ENCODE measurements around the gene CADM2.

The CADM2 gene

GRCh38 chr3:85853805-85854204, 895.0 kb downstream of the CADM2 start:
- no peak overlapping the region for H3K9ac ChIP-seq (ENCODE audit: low read depth, low read length)
- H3K9me3 ChIP-seq (ENCODE audit: insufficient read depth, low read depth, low read length), result no peaks in the 10 kb centered on the region
- no peak overlapping the region for H3K4me3 ChIP-seq (ENCODE audit: low read length)
- H3K27me3 ChIP-seq (ENCODE audit: insufficient read depth, low read length), result no peaks in the 10 kb centered on the region
- H3K27ac ChIP-seq (ENCODE audit: low read length), result no peak overlapping the region
- no peaks in the 10 kb centered on the region for H3K4me1 ChIP-seq (ENCODE audit: insufficient read depth, low read length)
- no peaks in the 10 kb centered on the region for H3K36me3 ChIP-seq (ENCODE audit: insufficient read depth, low read depth, low read length)

GRCh38 chr3:85862893-85863455, 904.2 kb downstream of the CADM2 start:
- Histone ChIP-seq H3K4me1 (ENCODE audit: insufficient read depth, low read length) (no peaks in the 10 kb centered on the region), H3K9ac (ENCODE audit: low read depth, low read length) (no peak overlapping the region), H3K9me3 (ENCODE audit: insufficient read depth, low read depth, low read length) (no peaks in the 10 kb centered on the region), H3K27ac (ENCODE audit: low read length) (no peak overlapping the region), H3K4me3 (ENCODE audit: low read length) (no peak overlapping the region), H3K27me3 (ENCODE audit: insufficient read depth, low read length) (no peaks in the 10 kb centered on the region), H3K36me3 (ENCODE audit: insufficient read depth, low read depth, low read length) (no peaks in the 10 kb centered on the region)

- no peaks in the 10 kb centered on the region for H3K4me1 ChIP-seq (ENCODE audit: insufficient read depth, low read length)
- H3K9me3 ChIP-seq (ENCODE audit: insufficient read depth, low read depth, low read length), result no peaks in the 10 kb centered on the region
- H3K9ac ChIP-seq (ENCODE audit: low read depth, low read length), result no peak overlapping the region
- H3K27me3 ChIP-seq (ENCODE audit: insufficient read depth, low read length), result no peaks in the 10 kb centered on the region
- no peak overlapping the region for H3K4me3 ChIP-seq (ENCODE audit: low read length)
- H3K27ac ChIP-seq (ENCODE audit: low read length), result no peak overlapping the region
- H3K36me3 ChIP-seq (ENCODE audit: insufficient read depth, low read depth, low read length), result no peaks in the 10 kb centered on the region
Measured at GRCh38 chr3:85864896-85865295, 906.1 kb downstream of the CADM2 start.

GRCh38 chr3:85867072-85867471, 908.3 kb downstream of the CADM2 start:
- no peak overlapping the region for H3K27ac ChIP-seq (ENCODE audit: low read length)
- no peak overlapping the region for H3K9ac ChIP-seq (ENCODE audit: low read depth, low read length)
- no peaks in the 10 kb centered on the region for H3K27me3 ChIP-seq (ENCODE audit: insufficient read depth, low read length)
- no peaks in the 10 kb centered on the region for H3K9me3 ChIP-seq (ENCODE audit: insufficient read depth, low read depth, low read length)
- H3K36me3 ChIP-seq (ENCODE audit: insufficient read depth, low read depth, low read length), result no peaks in the 10 kb centered on the region
- H3K4me3 ChIP-seq (ENCODE audit: low read length), result no peak overlapping the region
- H3K4me1 ChIP-seq (ENCODE audit: insufficient read depth, low read length), result no peaks in the 10 kb centered on the region

GRCh38 chr3:85875589-85875988, 916.8 kb downstream of the CADM2 start:
- Histone ChIP-seq H3K36me3 (ENCODE audit: insufficient read depth, low read depth, low read length) (no peaks in the 10 kb centered on the region), H3K4me1 (ENCODE audit: insufficient read depth, low read length) (no peaks in the 10 kb centered on the region), H3K27me3 (ENCODE audit: insufficient read depth, low read length) (no peaks in the 10 kb centered on the region), H3K27ac (ENCODE audit: low read length) (no peak overlapping the region), H3K9ac (ENCODE audit: low read depth, low read length) (no peak overlapping the region), H3K4me3 (ENCODE audit: low read length) (no peak overlapping the region), H3K9me3 (ENCODE audit: insufficient read depth, low read depth, low read length) (no peaks in the 10 kb centered on the region)

- Histone ChIP-seq H3K9ac (ENCODE audit: low read depth, low read length) (no peak overlapping the region), H3K4me3 (ENCODE audit: low read length) (no peak overlapping the region), H3K9me3 (ENCODE audit: insufficient read depth, low read depth, low read length) (no peaks in the 10 kb centered on the region), H3K27ac (ENCODE audit: low read length) (no peak overlapping the region), H3K27me3 (ENCODE audit: insufficient read depth, low read length) (no peaks in the 10 kb centered on the region), H3K36me3 (ENCODE audit: insufficient read depth, low read depth, low read length) (no peaks in the 10 kb centered on the region), H3K4me1 (ENCODE audit: insufficient read depth, low read length) (no peaks in the 10 kb centered on the region)
Measured at GRCh38 chr3:85877631-85878030, 918.8 kb downstream of the CADM2 start.

- H3K27me3 ChIP-seq (ENCODE audit: insufficient read depth, low read length), result no peaks in the 10 kb centered on the region
- no peaks in the 10 kb centered on the region for H3K36me3 ChIP-seq (ENCODE audit: insufficient read depth, low read depth, low read length)
- H3K9ac ChIP-seq (ENCODE audit: low read depth, low read length), result no peak overlapping the region
- H3K4me3 ChIP-seq (ENCODE audit: low read length), result no peak overlapping the region
- no peaks in the 10 kb centered on the region for H3K9me3 ChIP-seq (ENCODE audit: insufficient read depth, low read depth, low read length)
- no peaks in the 10 kb centered on the region for H3K4me1 ChIP-seq (ENCODE audit: insufficient read depth, low read length)
- no peak overlapping the region for H3K27ac ChIP-seq (ENCODE audit: low read length)
Measured at GRCh38 chr3:85881833-85882393, 923.1 kb downstream of the CADM2 start.

- Histone ChIP-seq H3K9me3 (ENCODE audit: insufficient read depth, low read depth, low read length) (peaks cover 4% of the 10 kb centered on the region; the same call in 1 of the 2 replicates), H3K27me3 (ENCODE audit: insufficient read depth, low read length) (no peaks in the 10 kb centered on the region), H3K9ac (ENCODE audit: low read depth, low read length) (peak overlapping the region; percentile 33; the same call in 1 of the 2 replicates), H3K4me3 (ENCODE audit: low read length) (peak overlapping the region; percentile 17; the same call in 1 of the 2 replicates), H3K27ac (ENCODE audit: low read length) (peak overlapping the region; percentile 56), H3K4me1 (ENCODE audit: insufficient read depth, low read length) (peaks cover 19% of the 10 kb centered on the region; the same call in 1 of the 2 replicates), H3K36me3 (ENCODE audit: insufficient read depth, low read depth, low read length) (no peaks in the 10 kb centered on the region)
Measured at GRCh38 chr3:85890043-85890555, 931.3 kb downstream of the CADM2 start.

GRCh38 chr3:85903434-85903833, 944.6 kb downstream of the CADM2 start:
- H3K27me3 ChIP-seq (ENCODE audit: insufficient read depth, low read length), result no peaks in the 10 kb centered on the region
- no peaks in the 10 kb centered on the region for H3K9me3 ChIP-seq (ENCODE audit: insufficient read depth, low read depth, low read length)
- no peak overlapping the region for H3K9ac ChIP-seq (ENCODE audit: low read depth, low read length)
- H3K36me3 ChIP-seq (ENCODE audit: insufficient read depth, low read depth, low read length), result no peaks in the 10 kb centered on the region
- no peak overlapping the region for H3K4me3 ChIP-seq (ENCODE audit: low read length)
- H3K27ac ChIP-seq (ENCODE audit: low read length), result no peak overlapping the region
- no peaks in the 10 kb centered on the region; the same call in 1 of the 2 replicates for H3K4me1 ChIP-seq (ENCODE audit: insufficient read depth, low read length)

- H3K4me1 ChIP-seq (ENCODE audit: insufficient read depth, low read length), result no peaks in the 10 kb centered on the region
- H3K36me3 ChIP-seq (ENCODE audit: insufficient read depth, low read depth, low read length), result no peaks in the 10 kb centered on the region
- no peak overlapping the region for H3K9ac ChIP-seq (ENCODE audit: low read depth, low read length)
- no peaks in the 10 kb centered on the region for H3K27me3 ChIP-seq (ENCODE audit: insufficient read depth, low read length)
- no peak overlapping the region for H3K27ac ChIP-seq (ENCODE audit: low read length)
- no peaks in the 10 kb centered on the region for H3K9me3 ChIP-seq (ENCODE audit: insufficient read depth, low read depth, low read length)
- H3K4me3 ChIP-seq (ENCODE audit: low read length), result no peak overlapping the region
Measured at GRCh38 chr3:85912980-85913379, 954.2 kb downstream of the CADM2 start.

- Histone ChIP-seq H3K27ac (ENCODE audit: low read length) (no peak overlapping the region), H3K9ac (ENCODE audit: low read depth, low read length) (no peak overlapping the region), H3K4me1 (ENCODE audit: insufficient read depth, low read length) (no peaks in the 10 kb centered on the region), H3K27me3 (ENCODE audit: insufficient read depth, low read length) (no peaks in the 10 kb centered on the region), H3K36me3 (ENCODE audit: insufficient read depth, low read depth, low read length) (no peaks in the 10 kb centered on the region), H3K9me3 (ENCODE audit: insufficient read depth, low read depth, low read length) (no peaks in the 10 kb centered on the region), H3K4me3 (ENCODE audit: low read length) (no peak overlapping the region)
Measured at GRCh38 chr3:85922374-85922773, 963.6 kb downstream of the CADM2 start.

- no peaks in the 10 kb centered on the region for H3K9me3 ChIP-seq (ENCODE audit: insufficient read depth, low read depth, low read length)
- H3K9ac ChIP-seq (ENCODE audit: low read depth, low read length), result no peak overlapping the region
- no peaks in the 10 kb centered on the region; the same call in 1 of the 2 replicates for H3K4me1 ChIP-seq (ENCODE audit: insufficient read depth, low read length)
- no peaks in the 10 kb centered on the region for H3K27me3 ChIP-seq (ENCODE audit: insufficient read depth, low read length)
- H3K36me3 ChIP-seq (ENCODE audit: insufficient read depth, low read depth, low read length), result no peaks in the 10 kb centered on the region
- H3K4me3 ChIP-seq (ENCODE audit: low read length), result no peak overlapping the region
- H3K27ac ChIP-seq (ENCODE audit: low read length), result no peak overlapping the region
Measured at GRCh38 chr3:85930718-85931117, 971.9 kb downstream of the CADM2 start.
